ENCODE measurements around the gene LAMA2.

Gene LAMA2

GRCh38 chr6:129356129-129356528, 473.2 kb downstream of the LAMA2 start:
- H3K4me3 ChIP-seq (replicated peaks; ENCODE audit: low read depth, low read length) = no peak overlapping the region

GRCh38 chr6:129359811-129360681, 477.1 kb downstream of the LAMA2 start:
- no peak overlapping the region for H3K4me3 ChIP-seq (replicated peaks; ENCODE audit: low read depth, low read length)
- no peak for TF ChIP-seq CTCF (IDR thresholded peaks at IDR 0.05; ENCODE audit: low read length, missing control alignments)
- DNase-seq (ENCODE audit: low read depth) = no peak

More at GRCh38 chr6:129356129-129356528, 473.2 kb downstream of the LAMA2 start:
- no peak for TF ChIP-seq CTCF (IDR thresholded peaks at IDR 0.05; ENCODE audit: low read length, missing control alignments)
- no peak for DNase-seq (ENCODE audit: low read depth)

- H3K4me3 ChIP-seq (replicated peaks; ENCODE audit: low read depth, low read length) = no peak overlapping the region
- no peak for DNase-seq (ENCODE audit: low read depth)
- no peak for TF ChIP-seq CTCF (IDR thresholded peaks at IDR 0.05; ENCODE audit: low read length, missing control alignments)
Observed at GRCh38 chr6:129360682-129360955, 477.7 kb downstream of the LAMA2 start.

- no peak for TF ChIP-seq CTCF (IDR thresholded peaks at IDR 0.05; ENCODE audit: low read length, missing control alignments)
- no peak for DNase-seq (ENCODE audit: low read depth)
- H3K4me3 ChIP-seq (replicated peaks; ENCODE audit: low read depth, low read length) = no peak overlapping the region
Observed at GRCh38 chr6:129364037-129364436, 481.1 kb downstream of the LAMA2 start.

- no peak for DNase-seq (ENCODE audit: low read depth)
- H3K4me3 ChIP-seq (replicated peaks; ENCODE audit: low read depth, low read length) = no peak overlapping the region
- TF ChIP-seq CTCF (IDR thresholded peaks at IDR 0.05; ENCODE audit: low read length, missing control alignments) = no peak
Observed at GRCh38 chr6:129364767-129365166, 481.8 kb downstream of the LAMA2 start.

- TF ChIP-seq CTCF (IDR thresholded peaks at IDR 0.05; ENCODE audit: low read length, missing control alignments) = no peak
- DNase-seq (ENCODE audit: low read depth) = no peak
- H3K4me3 ChIP-seq (replicated peaks; ENCODE audit: low read depth, low read length) = no peak overlapping the region
Observed at GRCh38 chr6:129368076-129368475, 485.1 kb downstream of the LAMA2 start.

GRCh38 chr6:129368970-129369369, 486.0 kb downstream of the LAMA2 start:
- DNase-seq (ENCODE audit: low read depth) = peak; percentile 22
- no peak overlapping the region for H3K4me3 ChIP-seq (replicated peaks; ENCODE audit: low read depth, low read length)
- TF ChIP-seq CTCF (IDR thresholded peaks at IDR 0.05; ENCODE audit: low read length, missing control alignments) = no peak

Data from fibroblast of pulmonary artery (primary cell).